GM12892 (cell line): ENCODE data around the gene NAALADL2.

Experiments used
- POLR2A ChIP-seq: IDR thresholded peaks from 2 replicates; pipeline ENCODE4 v1.6.1; 2011; ENCODE audit warnings: low read depth, low read length, control low read depth
- POLR2AphosphoS5 ChIP-seq: IDR thresholded peaks from 2 replicates; pipeline ENCODE4 v1.6.1; 2011; ENCODE audit warnings: low read depth, low read length, control low read depth
- TAF1 ChIP-seq: IDR thresholded peaks from 2 replicates; pipeline ENCODE4 v1.6.1; 2011; ENCODE audit warnings: low read depth, mild to moderate bottlenecking, control low read depth, low read length, borderline replicate concordance

DNA sequence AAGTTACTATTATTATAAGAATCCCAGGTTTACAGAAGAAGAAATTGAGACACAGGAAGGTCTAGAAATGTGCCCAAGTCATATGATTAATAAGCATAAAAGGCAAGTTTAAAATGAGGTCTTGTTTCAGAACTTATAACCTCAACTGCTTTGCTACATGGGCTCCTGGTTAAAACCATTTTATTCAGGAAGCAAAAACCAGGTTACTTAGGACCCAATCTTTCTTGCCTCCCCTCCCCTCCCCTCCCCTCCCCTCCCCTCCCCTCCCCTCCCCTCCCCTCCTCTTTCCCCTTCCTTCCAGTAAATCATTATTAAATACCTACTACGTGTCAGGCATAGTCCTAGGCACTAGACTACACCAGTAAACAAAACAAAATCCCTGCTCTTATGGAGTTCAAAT is 93.9 kb downstream of the NAALADL2 start:
- no peak for TF ChIP-seq POLR2AphosphoS5
- no peak for TF ChIP-seq POLR2A
- TF ChIP-seq TAF1: no peak
